Measurements from ENCODE around the gene ACVRL1.

- TF ChIP-seq CTCF (IDR thresholded peaks at IDR 0.05) = no peak
- no peak for TF ChIP-seq EZH2 (IDR thresholded peaks at IDR 0.05; ENCODE audit: borderline replicate concordance, insufficient read depth, low read depth, low read length, poor library complexity, severe bottlenecking)
These were observed 40.8 kb downstream of the ACVRL1 start for GRCh38 chr12:51948066-51948465.

All from B cell (primary cell).